Cardiac muscle cell (in vitro differentiated cells and primary cell): ENCODE results near the gene PFDN5. TPM values are rescaled to one million over a fixed set of nuclear protein-coding genes. Genes with fewer than 3 reads are reported as not detected.

Source experiments
- DNase-seq, 2 donors: peaks; one replicate each; pipeline versions ENCODE4 v3.0.0 to v3.0.0-alpha.2; 2010 to 2017; ENCODE audit warnings: low read depth in 1 of 2, low spot score in 1 of 2
- H3K27ac ChIP-seq: fragments of 200-600 bp; sonication (generic); 2 replicates; pipeline ENCODE4 v1.5.1; 2016
- H3K27me3 ChIP-seq: fragments of 200-600 bp; sonication (generic); 2 replicates; pipeline ENCODE4 v1.6.0; 2016; ENCODE audit warnings: control low read depth
- H3K36me3 ChIP-seq: fragments of 200-600 bp; sonication (generic); 2 replicates; pipeline ENCODE4 v1.5.1; 2016; ENCODE audit warnings: control low read depth
- H3K4me1 ChIP-seq: fragments of 200-600 bp; sonication (generic); 2 replicates; pipeline ENCODE4 v1.8.1; 2017; ENCODE audit warnings: low read depth, mild to moderate bottlenecking, mixed run types
- H3K4me3 ChIP-seq: fragments of 200-600 bp; sonication (generic); 2 replicates; pipeline ENCODE4 v1.5.1; 2016; ENCODE audit warnings: mild to moderate bottlenecking
- H3K9me3 ChIP-seq: fragments of 200-600 bp; sonication (generic); 2 replicates; pipeline ENCODE4 v1.5.1; 2017; ENCODE audit warnings: low read depth, mild to moderate bottlenecking, control low read depth
- polyA plus RNA-seq: library from polyadenylated mRNA; unstranded; fragments of >200 nt; fragmentation: Nextera tagmentation; extraction: Ambion mirVana; gene quantifications from 2 replicates; pipeline ENCODE4 v1.2.1, GENCODE V29; 2016
- total RNA-seq: library from RNA; depleted of rRNA; stranded (reverse); fragments of >200 nt; gene quantifications from 2 replicates; pipeline ENCODE4 v1.2.3, GENCODE V29; 2016
- TF ChIP-seq, protein P1 (sequence below): IDR thresholded peaks from 2 replicates; pipeline ENCODE4 v1.5.1; 2012; ENCODE audit warnings: low read depth, mild to moderate bottlenecking, low read length

Gene PFDN5
- total and polyA plus RNA-seq, 2 experiments from 2014 or later = 435 to 548 TPM

DNA sequence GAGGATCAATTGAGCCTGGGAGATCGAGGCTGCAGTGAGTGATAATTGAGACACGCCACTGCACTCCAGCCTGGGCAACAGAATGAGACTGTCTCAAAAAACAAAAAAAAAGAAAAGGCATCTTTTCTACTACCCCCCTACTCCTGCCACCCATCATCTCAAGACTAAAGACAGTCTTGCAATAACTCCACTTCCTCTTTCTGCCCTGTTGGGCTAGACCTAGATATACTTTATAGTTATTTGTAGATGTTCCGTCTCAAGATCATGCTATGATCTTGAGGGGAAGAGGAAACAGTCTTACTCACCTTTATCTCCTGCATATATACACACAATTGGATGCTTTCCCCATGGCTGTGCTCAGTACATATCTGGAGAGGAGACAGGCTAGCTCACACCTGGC, 39.3 kb upstream of the PFDN5 start:
- H3K27ac ChIP-seq = no peak overlapping the region
- H3K4me1 ChIP-seq = peaks cover 13% of the 10 kb centered on the region
- no peaks in the 10 kb centered on the region for H3K9me3 ChIP-seq
- no peaks in the 10 kb centered on the region for H3K27me3 ChIP-seq
- H3K36me3 ChIP-seq = no peaks in the 10 kb centered on the region
- no peak for DNase-seq
- TF ChIP-seq, protein P1, sequence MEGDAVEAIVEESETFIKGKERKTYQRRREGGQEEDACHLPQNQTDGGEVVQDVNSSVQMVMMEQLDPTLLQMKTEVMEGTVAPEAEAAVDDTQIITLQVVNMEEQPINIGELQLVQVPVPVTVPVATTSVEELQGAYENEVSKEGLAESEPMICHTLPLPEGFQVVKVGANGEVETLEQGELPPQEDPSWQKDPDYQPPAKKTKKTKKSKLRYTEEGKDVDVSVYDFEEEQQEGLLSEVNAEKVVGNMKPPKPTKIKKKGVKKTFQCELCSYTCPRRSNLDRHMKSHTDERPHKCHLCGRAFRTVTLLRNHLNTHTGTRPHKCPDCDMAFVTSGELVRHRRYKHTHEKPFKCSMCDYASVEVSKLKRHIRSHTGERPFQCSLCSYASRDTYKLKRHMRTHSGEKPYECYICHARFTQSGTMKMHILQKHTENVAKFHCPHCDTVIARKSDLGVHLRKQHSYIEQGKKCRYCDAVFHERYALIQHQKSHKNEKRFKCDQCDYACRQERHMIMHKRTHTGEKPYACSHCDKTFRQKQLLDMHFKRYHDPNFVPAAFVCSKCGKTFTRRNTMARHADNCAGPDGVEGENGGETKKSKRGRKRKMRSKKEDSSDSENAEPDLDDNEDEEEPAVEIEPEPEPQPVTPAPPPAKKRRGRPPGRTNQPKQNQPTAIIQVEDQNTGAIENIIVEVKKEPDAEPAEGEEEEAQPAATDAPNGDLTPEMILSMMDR = no peak
- H3K4me3 ChIP-seq = no peak overlapping the region

- Histone ChIP-seq H3K36me3 (no peaks in the 10 kb centered on the region), H3K27me3 (no peaks in the 10 kb centered on the region), H3K4me3 (no peak overlapping the region), H3K4me1 (no peaks in the 10 kb centered on the region), H3K27ac (no peak overlapping the region), H3K9me3 (no peaks in the 10 kb centered on the region)
- no peak for DNase-seq
- TF ChIP-seq, protein P1 = no peak
Measured at GRCh38 chr12:53258541-53259539, 36.5 kb upstream of the PFDN5 start.

DNA sequence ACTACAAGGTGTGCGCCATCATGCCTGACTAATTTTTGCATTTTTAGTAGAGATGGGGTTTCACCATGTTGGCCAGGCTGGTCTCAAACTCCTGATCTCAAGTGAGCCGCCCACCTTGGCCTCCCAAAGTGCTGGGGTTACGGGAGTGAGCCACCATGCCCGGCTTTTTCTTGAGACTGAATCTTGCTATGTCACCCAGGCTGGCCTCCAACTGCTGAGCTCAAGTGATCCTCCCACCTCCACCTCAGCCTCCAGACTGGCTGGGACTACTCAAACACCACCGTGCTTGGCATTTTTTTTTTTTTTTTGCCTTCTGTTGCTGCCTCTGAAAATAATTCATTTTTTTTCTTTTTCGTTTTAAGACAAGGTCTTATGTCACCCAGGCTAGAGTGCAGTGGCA, 35.5 kb upstream of the PFDN5 start:
- DNase-seq = no peak
- TF ChIP-seq, protein P1 = no peak
- H3K4me1 ChIP-seq = no peaks in the 10 kb centered on the region
- H3K27ac ChIP-seq = no peak overlapping the region
- H3K9me3 ChIP-seq = no peaks in the 10 kb centered on the region
- no peak overlapping the region for H3K4me3 ChIP-seq
- no peaks in the 10 kb centered on the region for H3K36me3 ChIP-seq
- H3K27me3 ChIP-seq = no peaks in the 10 kb centered on the region

- no peak for DNase-seq
- H3K27ac ChIP-seq = no peak overlapping the region
- H3K9me3 ChIP-seq = no peaks in the 10 kb centered on the region
- TF ChIP-seq, protein P1 = no peak
- H3K4me1 ChIP-seq = peaks cover 4% of the 10 kb centered on the region
- no peaks in the 10 kb centered on the region for H3K27me3 ChIP-seq
- H3K4me3 ChIP-seq = no peak overlapping the region
- no peaks in the 10 kb centered on the region for H3K36me3 ChIP-seq
Measured at GRCh38 chr12:53265783-53266182, 29.6 kb upstream of the PFDN5 start.

DNA sequence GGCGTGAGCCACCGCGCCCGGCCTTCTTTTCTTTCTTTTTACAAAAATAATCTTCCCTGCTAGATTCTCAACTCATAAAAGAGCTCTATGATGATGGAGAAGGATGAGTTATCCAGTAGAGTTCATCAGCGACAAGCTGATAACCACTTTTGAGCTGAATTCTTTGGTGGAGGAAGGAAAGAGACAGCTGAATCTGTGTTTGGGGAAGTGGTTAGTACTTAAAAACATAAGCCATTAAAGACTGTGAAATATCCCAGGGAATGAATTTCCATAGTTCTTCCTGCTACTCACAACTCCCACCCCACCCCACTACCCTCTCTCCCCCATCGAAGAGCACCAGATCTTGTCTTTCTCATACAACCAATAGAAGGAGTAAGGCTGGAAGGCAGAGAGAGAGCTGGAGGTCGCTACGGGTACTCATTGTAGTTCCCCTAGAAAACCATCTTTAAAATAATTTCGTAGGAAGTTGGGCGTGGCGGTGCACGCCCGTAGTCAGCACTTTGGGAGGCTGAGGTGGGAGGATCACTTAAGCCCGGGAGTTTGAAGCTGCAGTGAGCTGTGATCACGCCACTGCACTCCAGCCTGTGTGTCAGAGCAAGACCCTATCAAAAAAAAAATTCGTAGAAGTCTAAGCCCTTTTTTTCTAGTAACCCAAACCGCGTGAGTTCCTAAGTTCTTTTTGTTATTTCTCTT, 27.9 kb upstream of the PFDN5 start:
- no peak overlapping the region for H3K27ac ChIP-seq
- H3K36me3 ChIP-seq = no peaks in the 10 kb centered on the region
- H3K27me3 ChIP-seq = no peaks in the 10 kb centered on the region
- peak overlapping the region; percentile 51 for H3K4me3 ChIP-seq
- H3K4me1 ChIP-seq = peaks cover 4% of the 10 kb centered on the region
- TF ChIP-seq, protein P1 = no peak
- no peak for DNase-seq
- H3K9me3 ChIP-seq = no peaks in the 10 kb centered on the region
